Rectal smooth muscle tissue (tissue), 1 donor: Measurements from ENCODE around the gene DCUN1D1.

Experiments used
- H3K27ac ChIP-seq: one replicate; pipeline ENCODE4 v1.7.0; 2013; ENCODE audit warnings: low read depth, low read length, inconsistent platforms
- H3K27me3 ChIP-seq: one replicate; pipeline ENCODE4 v1.7.0; 2013; ENCODE audit warnings: low read length; ENCODE audit not compliant: control insufficient read depth, insufficient read depth
- H3K36me3 ChIP-seq: one replicate; pipeline ENCODE4 v1.7.0; 2013; ENCODE audit warnings: low read length; ENCODE audit not compliant: control insufficient read depth, insufficient read depth
- H3K4me1 ChIP-seq: one replicate; pipeline ENCODE4 v1.7.0; 2013; ENCODE audit warnings: low read length; ENCODE audit not compliant: control insufficient read depth, insufficient read depth
- H3K4me3 ChIP-seq: one replicate; pipeline ENCODE4 v1.7.0; 2013; ENCODE audit warnings: low read length
- H3K9ac ChIP-seq: one replicate; pipeline ENCODE4 v1.7.0; 2013; ENCODE audit warnings: low read length

Gene DCUN1D1

GRCh38 chr3:182948305-182948704 lies 32.0 kb downstream of the DCUN1D1 start:
- Histone ChIP-seq H3K9ac (no peak overlapping the region), H3K4me1 (no peaks in the 10 kb centered on the region), H3K27me3 (no peaks in the 10 kb centered on the region), H3K4me3 (no peak overlapping the region), H3K27ac (no peak overlapping the region), H3K36me3 (peaks cover 2% of the 10 kb centered on the region)

- no peak overlapping the region for H3K9ac ChIP-seq
- peaks cover 2% of the 10 kb centered on the region for H3K36me3 ChIP-seq
- H3K27ac ChIP-seq, result no peak overlapping the region
- H3K4me1 ChIP-seq, result no peaks in the 10 kb centered on the region
- no peak overlapping the region for H3K4me3 ChIP-seq
- H3K27me3 ChIP-seq, result no peaks in the 10 kb centered on the region
Observed at GRCh38 chr3:182947888-182948287, 32.5 kb downstream of the DCUN1D1 start.

DNA sequence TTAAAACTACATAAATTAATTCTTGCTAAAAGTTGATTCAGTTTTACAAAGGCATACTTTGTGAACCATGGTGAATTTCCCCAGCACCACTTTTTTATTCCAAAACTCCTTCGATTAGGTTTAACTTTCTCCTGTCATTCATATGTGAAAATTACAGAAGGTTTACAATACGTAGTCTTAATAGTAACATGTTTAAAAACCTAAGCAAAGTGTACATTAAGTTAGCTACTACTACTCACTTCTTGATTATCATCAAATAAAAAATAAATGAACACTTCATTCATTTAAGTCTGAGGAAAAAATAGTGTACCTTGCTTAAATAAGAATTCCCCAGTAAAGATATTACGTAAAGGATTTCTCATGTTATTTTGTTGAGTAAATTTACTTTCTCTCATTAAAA lies 38.6 kb downstream of the DCUN1D1 start:
- H3K9ac ChIP-seq, result no peak overlapping the region
- H3K36me3 ChIP-seq, result peaks cover under 1% of the 10 kb centered on the region
- H3K4me1 ChIP-seq, result no peaks in the 10 kb centered on the region

GRCh38 chr3:182940266-182940808 lies 40.0 kb downstream of the DCUN1D1 start:
- H3K27ac ChIP-seq, result no peak overlapping the region
- H3K4me3 ChIP-seq, result no peak overlapping the region
- no peak overlapping the region for H3K9ac ChIP-seq
- H3K36me3 ChIP-seq, result no peaks in the 10 kb centered on the region
- H3K27me3 ChIP-seq, result no peaks in the 10 kb centered on the region
- H3K4me1 ChIP-seq, result no peaks in the 10 kb centered on the region

More for the DNA sequence above, 38.6 kb downstream of the DCUN1D1 start:
- no peak overlapping the region for H3K27ac ChIP-seq
- no peaks in the 10 kb centered on the region for H3K27me3 ChIP-seq
- no peak overlapping the region for H3K4me3 ChIP-seq

DNA sequence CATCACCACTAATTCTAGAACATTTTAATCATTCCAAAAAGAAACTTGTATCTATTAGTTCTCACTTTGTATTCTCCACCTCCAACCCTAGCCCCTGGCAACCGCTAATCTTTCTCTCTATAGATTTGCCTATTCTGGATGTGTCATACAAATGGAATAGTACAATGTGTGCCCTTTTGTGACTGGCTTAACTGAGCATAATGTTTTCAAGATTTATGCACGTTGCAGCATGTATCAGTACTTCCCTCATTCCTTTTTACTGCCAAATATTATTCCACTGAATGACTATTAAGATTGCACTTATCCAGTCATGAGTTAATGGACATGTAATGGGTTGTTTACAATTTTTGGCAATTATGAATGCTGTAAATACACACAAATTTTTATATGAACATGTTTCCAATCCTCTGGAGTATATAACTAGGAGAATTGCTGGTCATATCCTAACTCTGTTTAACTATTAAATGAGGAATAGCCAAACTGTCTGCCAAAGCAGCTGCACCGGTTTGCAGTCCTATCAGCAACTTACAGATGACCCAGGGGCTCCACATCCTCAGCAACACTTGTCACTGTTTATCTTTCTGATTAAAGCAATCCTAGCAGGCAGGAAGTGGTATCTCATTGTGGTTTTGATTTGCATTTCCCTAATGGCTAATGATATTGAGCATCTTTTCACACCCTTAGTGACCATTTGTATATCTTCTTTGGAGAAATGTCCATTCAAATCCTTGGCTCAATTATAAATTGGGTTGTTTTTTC lies 42.9 kb downstream of the DCUN1D1 start:
- Histone ChIP-seq H3K4me3 (no peak overlapping the region), H3K27ac (no peak overlapping the region), H3K36me3 (no peaks in the 10 kb centered on the region), H3K27me3 (no peaks in the 10 kb centered on the region), H3K4me1 (no peaks in the 10 kb centered on the region), H3K9ac (no peak overlapping the region)

- H3K27ac ChIP-seq, result no peak overlapping the region
- H3K36me3 ChIP-seq, result no peaks in the 10 kb centered on the region
Observed at GRCh38 chr3:182936918-182937285, 43.4 kb downstream of the DCUN1D1 start.

DNA sequence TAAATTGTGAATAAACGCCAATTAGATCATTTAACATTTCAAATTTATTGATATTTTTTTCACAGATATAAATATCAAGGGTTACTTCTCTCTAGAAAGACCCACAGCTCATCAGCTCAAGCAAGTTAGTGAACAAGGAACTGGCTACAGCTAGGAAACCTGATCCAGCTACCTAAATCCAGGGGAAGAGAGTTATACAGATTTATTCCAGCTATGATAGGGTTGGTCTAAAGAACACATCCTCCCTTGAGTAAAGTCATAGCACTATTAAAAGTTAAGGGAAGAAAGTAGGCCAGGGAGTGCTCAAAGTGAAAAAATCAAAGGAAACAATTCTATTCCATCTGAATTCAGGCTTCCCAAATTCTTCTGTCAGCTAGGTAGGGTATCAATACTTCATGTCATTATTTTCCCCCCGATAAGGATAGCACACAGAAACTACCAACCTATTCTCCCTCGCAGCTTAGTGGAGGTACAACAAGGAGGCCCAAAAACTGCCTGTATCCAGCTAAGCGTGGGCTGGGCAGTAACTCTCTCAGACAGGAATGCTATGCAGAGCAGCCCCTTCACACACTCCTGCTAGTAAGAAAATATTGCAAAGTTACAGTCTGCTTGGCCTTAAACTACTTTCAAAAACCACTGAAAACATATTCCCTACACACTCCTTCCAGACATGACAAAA lies 44.0 kb downstream of the DCUN1D1 start:
- Histone ChIP-seq H3K27ac (no peak overlapping the region), H3K27me3 (no peaks in the 10 kb centered on the region), H3K4me3 (no peak overlapping the region), H3K4me1 (no peaks in the 10 kb centered on the region), H3K9ac (no peak overlapping the region), H3K36me3 (no peaks in the 10 kb centered on the region)

More at GRCh38 chr3:182936918-182937285, 43.4 kb downstream of the DCUN1D1 start:
- H3K4me1 ChIP-seq, result no peaks in the 10 kb centered on the region
- H3K27me3 ChIP-seq, result no peaks in the 10 kb centered on the region
- no peak overlapping the region for H3K4me3 ChIP-seq
- no peak overlapping the region for H3K9ac ChIP-seq

- H3K27ac ChIP-seq, result no peak overlapping the region
- H3K27me3 ChIP-seq, result no peaks in the 10 kb centered on the region
- H3K36me3 ChIP-seq, result no peaks in the 10 kb centered on the region
- no peak overlapping the region for H3K9ac ChIP-seq
- no peak overlapping the region for H3K4me3 ChIP-seq
- no peaks in the 10 kb centered on the region for H3K4me1 ChIP-seq
Observed at GRCh38 chr3:182935803-182936202, 44.5 kb downstream of the DCUN1D1 start.

- Histone ChIP-seq H3K4me3 (no peak overlapping the region), H3K27me3 (no peaks in the 10 kb centered on the region), H3K9ac (no peak overlapping the region), H3K4me1 (no peaks in the 10 kb centered on the region), H3K36me3 (no peaks in the 10 kb centered on the region), H3K27ac (no peak overlapping the region)
Observed at GRCh38 chr3:182925944-182926337, 54.4 kb downstream of the DCUN1D1 start.

GRCh38 chr3:182925330-182925943 lies 54.9 kb downstream of the DCUN1D1 start:
- Histone ChIP-seq H3K9ac (no peak overlapping the region), H3K4me1 (no peaks in the 10 kb centered on the region), H3K27ac (no peak overlapping the region), H3K27me3 (no peaks in the 10 kb centered on the region), H3K4me3 (no peak overlapping the region), H3K36me3 (no peaks in the 10 kb centered on the region)

GRCh38 chr3:182921665-182922355 lies 58.5 kb downstream of the DCUN1D1 start:
- H3K9ac ChIP-seq, result no peak overlapping the region
- H3K27ac ChIP-seq, result no peak overlapping the region
- no peaks in the 10 kb centered on the region for H3K27me3 ChIP-seq
- H3K36me3 ChIP-seq, result no peaks in the 10 kb centered on the region
- H3K4me3 ChIP-seq, result no peak overlapping the region
- H3K4me1 ChIP-seq, result no peaks in the 10 kb centered on the region

- Histone ChIP-seq H3K27ac (no peak overlapping the region), H3K9ac (no peak overlapping the region), H3K4me3 (no peak overlapping the region), H3K27me3 (no peaks in the 10 kb centered on the region), H3K4me1 (no peaks in the 10 kb centered on the region), H3K36me3 (no peaks in the 10 kb centered on the region)
Observed at GRCh38 chr3:182920515-182921084, 59.7 kb downstream of the DCUN1D1 start.
